IMR-90 (cell line): ENCODE measurements around the gene CYYR1. TPM values are rescaled to one million over a fixed set of nuclear protein-coding genes. Genes with fewer than 3 reads are reported as not detected.

ENCODE experiments used
- ATAC-seq: fragments of 200-7000 bp; cut with Tn5 transposase; 2 replicates; pipeline ENCODE4 v1.9.1; 2020; ENCODE audit warnings: low read depth, mild to moderate bottlenecking, moderate library complexity
- BruUV-seq: library from RNA; stranded (reverse); fragments of 400-500 nt; replicated peaks from 2 replicates; lab custom pipeline; 2021; lab: Mats Ljungman, UMichigan
- CTCF ChIA-PET: fragments of 300-600 bp; formaldehyde crosslinking; extraction: SDS; loops from one replicate; lab custom pipeline; 2021; ENCODE audit warnings: antibody characterized with exemption; lab: Yijun Ruan, JAX
- POLR2A ChIA-PET: fragments of 300-600 bp; sonication (Branson Sonifier 250); formaldehyde crosslinking; loops from one replicate; lab custom pipeline; 2022; ENCODE audit warnings: antibody characterized with exemption; ENCODE audit not compliant: unreplicated experiment; lab: Charles Lee
- DNase-seq: peaks from one replicate; pipeline ENCODE4 v3.0.0; 2013
- H2AFZ ChIP-seq: replicated peaks from 2 replicates; pipeline ENCODE3; 2013; ENCODE audit warnings: low read length, mild to moderate bottlenecking; ENCODE audit not compliant: poor library complexity
- H2AK5ac ChIP-seq: 2 replicates; pipeline ENCODE4 v1.6.1; 2013; ENCODE audit warnings: low read depth, low read length, inconsistent platforms
- H2AK9ac ChIP-seq: replicated peaks from 2 replicates; pipeline ENCODE3; 2013; ENCODE audit warnings: mild to moderate bottlenecking, low read depth, low read length, moderate library complexity; ENCODE audit not compliant: poor library complexity
- H2BK120ac ChIP-seq: 2 replicates; pipeline ENCODE4 v1.6.1; 2013; ENCODE audit warnings: low read depth, low read length, inconsistent platforms
- H2BK15ac ChIP-seq: 3 replicates; pipeline ENCODE4 v1.6.1; 2013; ENCODE audit warnings: low read depth, low read length, inconsistent platforms
- H2BK20ac ChIP-seq: 2 replicates; pipeline ENCODE4 v1.6.1; 2013; ENCODE audit warnings: low read depth, mild to moderate bottlenecking, inconsistent platforms, low read length, moderate library complexity
- H2BK5ac ChIP-seq: 2 replicates; pipeline ENCODE4 v1.6.1; 2013; ENCODE audit warnings: mild to moderate bottlenecking, low read depth, low read length, inconsistent platforms; ENCODE audit not compliant: poor library complexity, severe bottlenecking
- H3K14ac ChIP-seq: replicated peaks from 2 replicates; pipeline ENCODE4 v1.6.1; 2013; ENCODE audit warnings: low read depth, low read length, inconsistent platforms
- H3K18ac ChIP-seq: 2 replicates; pipeline ENCODE4 v1.6.1; 2013; ENCODE audit warnings: low read depth, low read length, control low read depth
- H3K23ac ChIP-seq: 2 replicates; pipeline ENCODE4 v1.6.1; 2013; ENCODE audit warnings: low read depth, low read length, inconsistent platforms
- H3K27ac ChIP-seq: 2 replicates; pipeline ENCODE4 v1.5.1; 2013; ENCODE audit warnings: mild to moderate bottlenecking, control low read depth, low read length; ENCODE audit not compliant: insufficient read depth
- H3K27me3 ChIP-seq: 2 replicates; pipeline ENCODE4 v1.6.1; 2013; ENCODE audit warnings: low read length; ENCODE audit not compliant: control insufficient read depth, insufficient read depth
- H3K36me3 ChIP-seq: 2 replicates; pipeline ENCODE4 v1.6.1; 2013; ENCODE audit warnings: low read length, mixed read lengths; ENCODE audit not compliant: control insufficient read depth, insufficient read depth
- H3K4ac ChIP-seq: 2 replicates; pipeline ENCODE4 v1.6.1; 2013; ENCODE audit warnings: low read depth, low read length, inconsistent platforms
- H3K4me1 ChIP-seq: 2 replicates; pipeline ENCODE4 v1.6.1; 2013; ENCODE audit warnings: low read length, mixed read lengths; ENCODE audit not compliant: control insufficient read depth, insufficient read depth
- H3K4me2 ChIP-seq: 2 replicates; pipeline ENCODE4 v1.6.1; 2013; ENCODE audit warnings: low read depth, mild to moderate bottlenecking, control low read depth, low read length, moderate library complexity
- H3K4me3 ChIP-seq: 2 replicates; pipeline ENCODE4 v1.5.1; 2013; ENCODE audit warnings: low read depth, mild to moderate bottlenecking, control low read depth, low read length, moderate library complexity; ENCODE audit not compliant: insufficient read depth
- H3K56ac ChIP-seq: 2 replicates; pipeline ENCODE4 v1.6.1; 2013; ENCODE audit warnings: low read length, inconsistent platforms; ENCODE audit not compliant: insufficient read depth; ENCODE audit errors: extremely low read depth
- H3K79me1 ChIP-seq, 2 experiments: 2 replicates each; pipeline ENCODE4 v1.6.1; 2013; ENCODE audit warnings: low read length in 2 of 2, inconsistent platforms in 1 of 2, low read depth in 1 of 2
- H3K9ac ChIP-seq: 2 replicates; pipeline ENCODE4 v1.6.1; 2013; ENCODE audit warnings: low read depth, low read length, control low read depth
- H3K9me1 ChIP-seq: 2 replicates; pipeline ENCODE4 v1.6.1; 2013; ENCODE audit warnings: low read length, inconsistent platforms; ENCODE audit not compliant: insufficient read depth
- H3K9me3 ChIP-seq: 2 replicates; pipeline ENCODE4 v1.6.1; 2013; ENCODE audit warnings: low read length; ENCODE audit not compliant: control insufficient read depth, insufficient read depth
- H4K20me1 ChIP-seq: 2 replicates; pipeline ENCODE4 v1.6.1; 2013; ENCODE audit warnings: low read length, inconsistent platforms; ENCODE audit not compliant: insufficient read depth
- H4K5ac ChIP-seq: 2 replicates; pipeline ENCODE4 v1.6.1; 2013; ENCODE audit warnings: mild to moderate bottlenecking, low read depth, low read length, control low read depth
- H4K8ac ChIP-seq, 2 experiments: 2 replicates each; pipeline ENCODE4 v1.6.1; 2013; ENCODE audit warnings: low read depth in 2 of 2, low read length in 2 of 2, control low read depth in 1 of 2, inconsistent platforms in 1 of 2
- H4K91ac ChIP-seq: 2 replicates; pipeline ENCODE4 v1.6.1; 2013; ENCODE audit warnings: low read depth, low read length, inconsistent platforms; ENCODE audit not compliant: insufficient read depth
- FOS ChIP-seq: fragments of 150-350 bp; IDR thresholded peaks from 2 replicates; pipeline ENCODE4 v1.6.1; 2016; ENCODE audit warnings: low read depth, low read length
- MAFK ChIP-seq: IDR thresholded peaks from 2 replicates; pipeline ENCODE4 v1.6.1; 2012; ENCODE audit warnings: low read depth, low read length, improper control_type of control experiment
- MAZ ChIP-seq: IDR thresholded peaks from 2 replicates; pipeline ENCODE4 v1.6.1; 2012; ENCODE audit warnings: low read depth, mild to moderate bottlenecking, low read length, improper control_type of control experiment, moderate library complexity, borderline replicate concordance
- POLR2A ChIP-seq: IDR thresholded peaks from 2 replicates; pipeline ENCODE4 v1.6.1; 2012; ENCODE audit warnings: mild to moderate bottlenecking, low read depth, low read length
- SMC3 ChIP-seq: fragments of 150-350 bp; IDR thresholded peaks from 2 replicates; pipeline ENCODE4 v1.6.1; 2016; ENCODE audit warnings: low read depth, mild to moderate bottlenecking, antibody characterized with exemption, low read length, moderate library complexity
- WGBS, 2 experiments: methylation state at CpG; one replicate each; pipeline versions ENCODE4 v1.1.5 to v1.1.7; 2013; ENCODE audit warnings: missing lambda C conversion rate in 2 of 2; ENCODE audit not compliant: insufficient read length in 1 of 2; ENCODE audit errors: extremely low coverage in 2 of 2; 5-methylcytosine and 5-hydroxymethylcytosine counted together
- dilution Hi-C: fragments of 300-500 bp; cut with HindIII; formaldehyde crosslinking; loops from one replicate; pipeline ENCODE4 v1.14.3; 2018; ENCODE audit warnings: low sequenced_read_pairs; ENCODE audit not compliant: unreplicated experiment
- in situ Hi-C: fragments of 300-500 bp; cut with MboI; formaldehyde crosslinking; loops from 3 replicates; pipeline ENCODE4 v1.14.3; 2019; ENCODE audit warnings: low sequenced_read_pairs, inconsistent platforms, mixed read lengths
- intact Hi-C: fragments of 100-400 bp; cut with micrococcal nuclease; formaldehyde crosslinking; loops from 2 replicates; pipeline ENCODE4 v1.10.0; 2022
- polyA plus RNA-seq, 3 experiments: library from polyadenylated mRNA; depleted of rRNA; stranded (reverse); fragments of >200 nt; gene quantifications; 2 replicates each; pipeline ENCODE4 v1.2.3, GENCODE V29; 2012; ENCODE audit warnings: low replicate concordance in 1 of 3
- total RNA-seq: library from RNA; depleted of rRNA; stranded (reverse); fragments of >200 nt; gene quantifications from 2 replicates; pipeline ENCODE4 v1.2.3, GENCODE V29; 2012

Gene CYYR1
- total and polyA plus RNA-seq, 2 of the 4 experiments (the other 2 are of a cell fraction) = not detected

- DNase-seq = no peak
- Histone ChIP-seq H3K9me3 (no peaks in the 10 kb centered on the region), H3K56ac (no peak overlapping the region), H4K91ac (no peak overlapping the region), H4K20me1 (no peaks in the 10 kb centered on the region), H3K79me1 (no peaks in the 10 kb centered on the region), H2BK120ac (no peak overlapping the region), H2AK9ac (no peak overlapping the region), H2BK20ac (no peak overlapping the region), H2BK15ac (no peak overlapping the region), H3K4me2 (no peak overlapping the region), H3K23ac (no peak overlapping the region), H3K18ac (no peak overlapping the region), H2AFZ (no peak overlapping the region), H3K36me3 (no peaks in the 10 kb centered on the region), H4K5ac (no peak overlapping the region), H2BK5ac (no peak overlapping the region), H2AK5ac (no peak overlapping the region), H3K4me1 (no peaks in the 10 kb centered on the region), H3K27me3 (no peaks in the 10 kb centered on the region), H3K9me1 (no peaks in the 10 kb centered on the region), H4K8ac (no peak overlapping the region), H3K14ac (no peak overlapping the region), H3K27ac (no peak overlapping the region), H3K9ac (no peak overlapping the region), H3K4me3 (no peak overlapping the region), H3K4ac (no peak overlapping the region)
- no peak for TF ChIP-seq MAZ
- no peak for TF ChIP-seq POLR2A
- TF ChIP-seq MAFK = no peak
- TF ChIP-seq SMC3 = no peak
- TF ChIP-seq FOS = no peak
- no peak for ATAC-seq
- ChIA-PET POLR2A (no interaction called here), CTCF (no interaction called here)
- in situ Hi-C loops (no loop called here), intact Hi-C loops (no loop called here), dilution Hi-C loops (no loop called here)
- no CpG with 5 or more reads among the region's 3 CpGs for WGBS, 2 experiments
- BruUV-seq = no TSS peak
These were observed 57.8 kb downstream of the CYYR1 start for GRCh38 chr21:26515257-26515656.
